ENCODE results near the gene SIX5.
A peak's percentile ranks its signal among the peaks of the same experiment; 100 is the strongest.
"Not testable (repeated sequence)": the region's sequence is repeated elsewhere in the genome, so short reads cannot be mapped to it uniquely, and the experiment has no call there.

SIX5 gene

DNA sequence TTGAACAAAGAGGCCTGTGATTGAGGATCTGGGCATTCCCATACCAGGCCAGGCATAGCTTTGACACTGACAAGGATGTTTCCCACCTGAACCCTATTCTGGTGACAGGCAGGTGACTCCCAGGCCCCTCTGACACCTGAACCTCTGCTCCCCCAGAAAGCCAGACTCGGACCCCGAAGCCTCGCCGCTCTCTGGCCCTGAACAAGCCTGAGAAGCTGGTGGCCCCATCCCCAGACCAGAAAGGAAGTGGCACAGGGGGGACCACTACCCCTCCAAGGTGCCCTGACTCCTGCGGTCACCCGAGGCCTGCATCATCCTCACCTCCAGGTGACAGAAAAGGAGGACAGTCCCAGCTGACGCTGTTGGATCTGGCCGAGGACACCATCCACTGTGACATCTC is 14.7 kb downstream of the SIX5 start:
- DNase-seq (ENCODE audit: low spot score): no peak

- no peak for DNase-seq (ENCODE audit: low spot score)
Observed at GRCh38 chr19:45753548-45753947, 15.5 kb downstream of the SIX5 start.

DNA sequence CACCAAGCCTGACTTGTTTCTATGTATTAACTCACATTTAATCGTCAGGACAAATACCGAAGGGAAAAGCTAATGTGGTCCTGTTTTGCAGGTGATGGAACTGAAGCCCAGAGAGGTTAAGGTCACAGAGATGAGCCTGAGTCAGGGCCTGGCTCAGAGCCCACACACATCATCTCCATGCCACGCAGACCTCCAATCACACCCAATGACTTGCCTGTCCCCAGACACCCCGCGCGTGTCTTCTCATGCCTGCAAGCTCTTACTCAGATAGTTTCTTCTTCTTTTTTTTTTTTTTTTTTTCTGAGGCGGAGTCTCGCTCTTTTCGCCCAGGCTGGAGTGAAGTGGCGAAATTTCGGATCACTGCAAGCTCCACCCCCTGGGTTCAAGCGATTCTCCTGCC is 16.4 kb downstream of the SIX5 start:
- DNase-seq (ENCODE audit: low spot score): peak; percentile 17

DNA sequence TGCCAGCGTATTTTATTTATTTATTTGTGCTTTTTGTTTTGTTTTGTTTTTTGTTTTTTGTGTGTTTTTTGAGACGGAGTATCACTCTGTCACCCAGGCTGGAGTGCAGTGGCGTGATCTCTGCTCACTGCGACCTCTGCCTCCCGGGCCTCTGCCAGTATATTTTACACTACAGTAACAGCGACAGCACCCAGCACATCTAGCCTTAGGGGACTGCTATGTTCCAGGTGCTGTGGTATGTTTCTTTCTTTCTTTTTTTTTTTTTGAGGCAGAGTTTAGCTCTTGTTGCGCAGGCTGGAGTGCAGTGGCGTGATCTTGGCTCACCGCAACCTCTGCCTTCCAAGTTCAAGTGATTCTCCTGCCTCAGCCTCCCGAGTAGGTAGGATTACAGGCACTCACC is 17.6 kb downstream of the SIX5 start:
- DNase-seq (ENCODE audit: low spot score): not testable (repeated sequence)

- no peak for DNase-seq (ENCODE audit: low spot score)
Observed at GRCh38 chr19:45747513-45747912, 21.5 kb downstream of the SIX5 start.

GRCh38 chr19:45746866-45747265 is 22.2 kb downstream of the SIX5 start:
- no peak for DNase-seq (ENCODE audit: low spot score)

GRCh38 chr19:45745606-45746005 is 23.4 kb downstream of the SIX5 start:
- no peak for DNase-seq (ENCODE audit: low spot score)

DNA sequence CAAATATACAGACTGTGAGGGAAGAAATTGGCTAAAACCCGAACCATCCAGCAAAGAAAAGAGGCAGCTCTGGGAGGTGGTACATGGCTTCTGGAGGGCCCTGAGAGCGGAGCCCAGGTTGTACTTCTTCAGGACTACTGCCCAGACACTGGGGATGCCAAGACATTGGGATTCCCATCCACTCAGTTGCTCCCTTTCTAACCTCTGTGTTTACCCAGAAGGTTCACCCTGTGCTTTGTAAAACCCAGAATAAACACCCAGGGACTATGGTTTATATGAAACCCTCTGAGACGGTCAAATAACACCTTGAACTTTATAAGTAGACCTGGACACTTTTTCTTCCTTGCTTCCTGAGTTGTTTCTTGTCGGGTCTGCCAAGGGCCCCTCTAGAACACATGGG is 26.1 kb downstream of the SIX5 start:
- no peak for DNase-seq (ENCODE audit: low spot score)

- DNase-seq (ENCODE audit: low spot score): no peak
Observed at GRCh38 chr19:45739498-45740439, 29.3 kb downstream of the SIX5 start.

- DNase-seq (ENCODE audit: low spot score): no peak
Observed at GRCh38 chr19:45733160-45733810, 35.8 kb downstream of the SIX5 start, which contains the start of gene MEIOSIN. Gene MEIOSIN (plus strand): TSS chr19:45733439. CDS start chr19:45735377, 1,938 bp downstream.

- DNase-seq (ENCODE audit: low spot score): peak; percentile 98
Observed at GRCh38 chr19:45730368-45731288, 38.4 kb downstream of the SIX5 start, which contains the start of gene FBXO46. Gene FBXO46 (minus strand): TSS chr19:45730896. CDS start chr19:45713495, 17,401 bp downstream.

DNA sequence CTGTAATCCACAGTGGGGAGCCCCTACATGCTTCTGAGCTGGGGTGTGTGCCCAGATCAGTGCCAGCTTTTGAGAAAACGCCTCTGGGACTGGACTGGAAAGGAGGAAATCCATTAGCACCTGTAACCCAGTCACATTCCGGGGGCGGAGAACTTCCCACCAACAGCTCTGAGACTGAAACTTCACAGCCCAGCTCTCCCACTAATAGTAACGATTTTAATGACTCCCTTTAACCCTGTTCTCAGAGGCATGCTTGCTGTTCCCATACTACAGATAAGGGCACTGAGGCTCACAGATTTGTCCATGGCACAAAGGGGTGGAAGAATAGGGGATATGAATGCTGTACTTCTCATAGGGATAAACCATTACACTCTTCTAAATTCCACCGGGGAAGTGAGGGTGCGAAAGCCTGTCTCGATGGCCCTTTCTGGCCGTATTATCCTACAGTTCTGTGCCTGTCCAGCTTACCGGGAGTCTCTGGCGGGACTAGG is 39.2 kb downstream of the SIX5 start:
- DNase-seq (ENCODE audit: low spot score): peak; percentile 48

DNA sequence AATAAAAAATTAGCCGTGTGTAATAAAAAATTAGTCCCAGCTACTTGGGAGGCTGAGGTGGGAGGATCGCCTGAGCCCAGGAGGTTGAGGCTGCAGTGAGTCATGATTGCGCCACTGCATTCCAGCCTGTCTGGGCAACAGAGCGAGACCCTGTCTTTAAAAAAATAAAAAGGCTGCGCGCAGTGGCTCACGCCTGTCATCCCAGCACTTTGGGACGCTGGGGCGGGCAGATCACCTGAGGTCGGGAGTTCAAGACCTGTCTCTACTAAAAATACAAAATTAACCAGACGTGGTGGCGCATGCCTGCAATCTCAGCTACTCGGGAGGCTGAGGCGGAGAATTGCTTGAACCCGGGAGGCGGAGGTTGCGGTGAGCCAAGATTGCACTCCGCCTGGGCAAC is 40.4 kb downstream of the SIX5 start:
- peak; percentile 12 for DNase-seq (ENCODE audit: low spot score)

- DNase-seq (ENCODE audit: low spot score): not testable (repeated sequence)
Observed at GRCh38 chr19:45720065-45720464, 49.0 kb downstream of the SIX5 start.

DNA sequence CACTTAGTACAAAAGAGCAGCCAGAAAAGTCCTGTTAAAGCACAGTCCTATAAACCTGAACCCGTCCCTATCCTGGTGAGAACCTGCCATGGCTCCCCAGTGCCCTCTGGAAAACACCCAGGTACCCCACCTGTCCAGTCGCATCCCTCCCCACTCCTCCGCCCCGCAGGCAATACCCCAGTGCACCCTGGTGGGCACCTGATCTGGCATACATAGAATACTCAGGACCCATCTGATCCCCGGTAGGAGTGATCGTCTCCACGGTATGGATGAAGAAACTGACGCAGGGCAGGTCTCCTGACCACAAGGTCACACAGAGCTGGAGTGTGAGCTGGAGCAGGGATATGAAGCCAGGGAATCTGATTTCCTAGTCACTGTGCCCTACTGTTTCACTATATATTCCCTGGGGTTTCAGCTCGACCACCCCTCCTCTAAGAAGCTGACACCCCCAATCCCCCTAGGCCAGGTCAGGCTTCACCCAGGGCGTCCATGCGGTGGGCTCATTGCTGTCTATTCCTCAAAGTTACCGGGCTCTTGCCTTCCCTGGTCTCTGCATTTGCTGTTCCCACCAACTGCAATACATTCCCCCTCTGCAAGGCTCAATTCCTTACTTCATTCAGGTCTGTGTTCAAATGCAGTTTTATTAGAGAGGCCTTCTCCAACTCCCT is 50.9 kb downstream of the SIX5 start:
- DNase-seq (ENCODE audit: low spot score): no peak

DNA sequence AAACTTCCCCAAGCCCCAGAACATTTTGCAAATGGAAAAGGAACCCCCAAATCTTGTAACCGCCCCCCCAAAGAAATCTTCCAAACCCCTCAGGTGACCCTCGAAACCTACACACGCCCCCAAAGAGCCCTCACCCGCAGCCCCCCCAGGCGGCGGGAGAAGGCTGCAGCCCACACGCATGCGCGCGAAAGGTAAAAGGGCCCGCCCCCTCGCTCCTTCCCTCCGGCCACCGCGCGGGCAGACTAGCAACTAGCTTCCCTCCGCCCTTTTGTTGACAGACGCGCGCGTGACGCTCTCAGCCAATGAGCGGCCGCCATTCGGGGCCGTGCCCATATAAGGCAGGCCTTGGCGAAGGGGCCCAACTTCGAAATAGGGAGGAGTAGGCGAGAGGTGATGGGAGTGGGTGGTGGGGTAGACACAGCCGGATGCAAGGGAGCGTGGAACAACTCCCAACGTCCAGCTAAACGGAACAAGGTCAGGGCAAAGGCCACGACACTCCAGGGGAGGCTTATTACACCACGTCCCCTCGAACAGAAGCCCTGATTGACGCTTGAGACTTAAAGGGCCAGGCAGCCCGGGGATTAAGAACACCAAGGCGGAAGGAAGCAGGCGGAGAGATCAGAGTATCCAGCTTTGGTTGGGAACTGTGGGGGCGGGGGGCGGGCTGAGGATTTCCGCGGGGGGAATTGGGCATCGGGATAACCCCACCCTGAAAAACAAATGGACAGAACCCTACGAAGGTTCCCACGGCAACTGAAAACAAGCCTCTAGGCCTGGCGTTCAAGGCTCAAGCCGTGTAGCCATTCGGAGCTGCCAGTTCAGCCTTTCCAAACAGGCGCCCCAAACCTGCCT is 51.7 kb downstream of the SIX5 start:
- peak; percentile 99 for DNase-seq (ENCODE audit: low spot score)

DNA sequence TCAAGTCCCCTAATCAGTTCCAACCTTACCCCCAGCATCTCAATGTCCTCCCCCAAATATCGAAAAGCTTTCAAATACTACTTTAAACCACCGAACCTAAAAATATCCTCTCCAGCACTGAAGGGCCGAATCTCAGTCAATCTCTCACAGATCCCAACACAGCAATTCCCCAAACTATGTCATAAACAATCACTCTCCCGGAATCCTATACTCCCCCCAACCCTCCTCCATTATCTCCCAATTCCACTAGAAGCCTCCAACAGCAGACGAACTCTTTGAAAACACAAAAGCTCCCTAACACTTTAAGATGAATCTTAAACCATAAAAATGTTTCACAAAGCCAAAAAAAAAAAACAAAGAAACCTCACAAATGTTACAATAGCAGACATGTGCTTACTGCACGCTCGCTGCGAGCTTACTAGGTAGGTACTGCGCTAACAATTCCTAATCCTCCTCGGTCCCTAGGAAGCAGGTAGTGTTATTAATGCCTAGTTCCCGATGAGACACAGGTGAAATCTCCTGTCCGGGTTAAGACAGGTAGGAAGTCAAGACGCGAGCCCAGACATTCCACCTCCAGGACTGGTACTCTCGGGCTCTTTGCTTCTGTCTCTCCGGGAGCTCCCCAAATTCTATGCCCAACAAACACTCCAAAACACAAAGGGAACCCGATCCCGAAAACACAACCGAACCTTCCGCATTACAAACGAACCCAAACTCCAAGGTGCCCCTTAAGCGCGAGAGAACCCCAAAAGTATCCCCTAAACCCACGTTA is 52.5 kb downstream of the SIX5 start:
- DNase-seq (ENCODE audit: low spot score): peak; percentile 60

GRCh38 chr19:45715139-45715538 is 53.9 kb downstream of the SIX5 start:
- DNase-seq (ENCODE audit: low spot score): no peak

Measured in kidney tubule cell (primary cell).